Measurements from ENCODE around the gene SLC26A1.
"Not testable (repeated sequence)": the region's sequence is repeated elsewhere in the genome, so short reads cannot be mapped to it uniquely, and the experiment has no call there.

The SLC26A1 gene

GRCh38 chr4:1002631-1003251 lies 9.5 kb upstream of the SLC26A1 start:
- DNase-seq (ENCODE audit: low read depth) = no peak
- no peak overlapping the region for H3K4me3 ChIP-seq (ENCODE audit: low read depth, low read length)

DNA sequence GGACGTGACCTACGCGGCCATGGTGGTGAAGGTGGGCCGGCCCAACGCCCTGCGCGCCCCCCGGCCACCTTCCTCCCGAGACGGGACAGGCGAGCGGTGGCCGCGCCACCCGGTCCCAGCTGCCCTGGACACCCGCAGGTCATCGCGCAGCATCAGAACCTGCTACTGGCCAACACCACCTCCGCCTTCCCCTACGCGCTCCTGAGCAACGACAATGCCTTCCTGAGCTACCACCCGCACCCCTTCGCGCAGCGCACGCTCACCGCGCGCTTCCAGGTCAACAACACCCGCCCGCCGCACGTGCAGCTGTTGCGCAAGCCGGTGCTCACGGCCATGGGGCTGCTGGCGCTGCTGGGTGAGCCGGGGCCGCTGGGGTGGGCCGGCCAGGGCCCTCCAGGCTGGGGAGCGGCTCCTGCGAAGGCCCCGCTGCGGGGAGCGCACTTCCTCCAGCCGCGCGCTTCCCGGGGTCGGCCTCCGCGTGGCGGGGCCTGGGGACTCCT lies 9.0 kb upstream of the SLC26A1 start:
- no peak overlapping the region for H3K4me3 ChIP-seq (ENCODE audit: low read depth, low read length)
- no peak for DNase-seq (ENCODE audit: low read depth)

DNA sequence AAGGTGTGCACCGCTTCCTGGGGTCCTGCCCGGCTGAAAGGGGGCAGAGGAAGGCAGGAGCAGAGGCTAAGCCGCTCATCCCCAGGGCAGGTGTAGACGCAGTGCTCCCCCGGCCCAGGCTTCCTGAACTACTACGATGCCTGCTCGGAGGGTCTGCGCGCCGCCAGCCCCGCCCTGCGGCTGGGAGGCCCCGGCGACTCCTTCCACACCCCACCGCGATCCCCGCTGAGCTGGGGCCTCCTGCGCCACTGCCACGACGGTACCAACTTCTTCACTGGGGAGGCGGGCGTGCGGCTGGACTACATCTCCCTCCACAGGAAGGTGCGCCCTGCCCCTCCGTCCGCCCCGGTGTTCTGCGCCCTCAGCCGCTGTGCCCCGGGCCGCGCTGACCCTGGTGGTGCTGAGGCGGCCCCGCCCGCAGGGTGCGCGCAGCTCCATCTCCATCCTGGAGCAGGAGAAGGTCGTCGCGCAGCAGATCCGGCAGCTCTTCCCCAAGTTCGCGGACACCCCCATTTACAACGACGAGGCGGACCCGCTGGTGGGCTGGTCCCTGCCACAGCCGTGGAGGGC lies 8.4 kb upstream of the SLC26A1 start:
- no peak for DNase-seq (ENCODE audit: low read depth)
- no peak overlapping the region for H3K4me3 ChIP-seq (ENCODE audit: low read depth, low read length)

DNA sequence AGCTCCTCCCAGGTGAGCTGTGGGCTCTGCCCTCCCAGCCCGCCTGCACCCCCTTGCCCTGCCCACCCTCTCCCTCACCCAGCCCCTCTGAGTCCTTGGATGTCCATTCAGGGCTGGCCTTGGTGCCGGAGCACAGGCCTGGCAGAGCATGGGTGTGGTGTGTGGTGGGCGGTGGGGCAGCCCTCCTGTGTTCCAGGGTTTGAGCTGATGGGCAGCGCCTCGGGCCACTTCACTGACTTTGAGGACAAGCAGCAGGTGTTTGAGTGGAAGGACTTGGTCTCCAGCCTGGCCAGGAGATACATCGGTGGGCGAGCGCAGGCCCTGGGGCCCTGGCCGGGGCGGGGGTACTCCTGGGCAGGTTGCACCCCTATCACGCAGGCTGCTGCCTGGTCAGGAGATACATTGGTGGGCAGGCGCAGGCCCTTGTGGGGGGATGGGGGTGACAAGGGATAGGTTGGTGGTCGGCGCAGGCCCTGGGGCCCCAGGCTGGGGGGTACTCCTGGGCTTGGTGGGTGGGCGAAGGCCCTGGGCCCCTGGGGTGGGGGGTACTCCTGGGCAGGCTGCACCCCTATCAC lies 7.6 kb upstream of the SLC26A1 start:
- H3K4me3 ChIP-seq (ENCODE audit: low read depth, low read length) = no peak overlapping the region
- DNase-seq (ENCODE audit: low read depth) = no peak

DNA sequence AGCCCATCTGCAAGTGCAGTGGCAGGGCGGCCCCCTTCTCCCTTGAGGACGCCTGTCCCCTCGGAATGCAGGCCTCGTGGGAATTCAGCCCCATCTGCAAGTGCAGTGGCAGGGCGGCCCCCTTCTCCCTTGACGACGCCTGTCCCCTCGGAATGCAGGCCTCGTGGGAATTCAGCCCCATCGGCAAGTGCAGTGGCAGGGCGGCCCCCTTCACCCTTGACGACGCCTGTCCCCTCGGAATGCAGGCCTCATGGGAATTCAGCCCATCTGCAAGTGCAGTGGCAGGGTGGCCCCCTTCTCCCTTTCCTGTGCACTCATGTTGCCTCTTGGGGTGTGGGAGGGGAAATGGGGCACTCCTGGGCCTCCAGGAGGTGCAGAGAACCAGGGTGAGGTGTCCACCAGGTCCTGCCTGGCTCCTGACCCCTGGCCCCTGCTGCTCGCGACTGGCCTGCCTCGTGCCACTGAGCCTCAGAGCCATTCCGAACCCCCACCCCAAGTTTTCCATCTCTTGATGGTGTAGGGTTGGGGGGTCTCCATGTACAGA lies 6.8 kb upstream of the SLC26A1 start:
- no peak for DNase-seq (ENCODE audit: low read depth)
- H3K4me3 ChIP-seq (ENCODE audit: low read depth, low read length) = no peak overlapping the region

DNA sequence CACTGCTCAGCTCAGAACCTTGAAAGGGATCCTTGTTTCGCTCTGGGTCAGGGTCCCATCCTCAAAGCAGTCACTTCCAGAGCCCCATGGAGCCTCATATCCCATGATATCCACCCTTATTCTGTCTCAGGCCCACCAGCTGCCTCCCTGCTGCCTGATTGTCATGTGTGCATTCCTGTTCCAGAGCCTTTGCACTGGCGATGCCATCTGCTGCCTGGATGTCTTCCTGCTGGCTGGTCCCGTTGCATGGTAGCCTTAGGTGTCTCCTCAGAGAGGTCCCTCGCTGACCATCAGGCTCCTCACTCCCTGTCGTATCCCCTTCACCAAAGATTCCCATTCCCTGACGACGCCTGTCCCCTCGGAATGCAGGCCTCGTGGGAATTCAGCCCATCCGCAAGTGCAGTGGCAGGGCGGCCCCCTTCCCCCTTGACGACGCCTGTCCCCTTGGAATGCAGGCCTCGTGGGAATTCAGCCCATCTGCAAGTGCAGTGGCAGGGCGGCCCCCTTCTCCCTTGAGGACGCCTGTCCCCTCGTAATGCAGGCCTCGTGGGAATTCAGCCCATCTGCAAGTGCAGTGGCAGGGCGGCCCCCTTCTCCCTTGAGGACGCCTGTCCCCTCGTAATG lies 6.1 kb upstream of the SLC26A1 start:
- not testable (repeated sequence) for H3K4me3 ChIP-seq (ENCODE audit: low read depth, low read length); DNase-seq (ENCODE audit: low read depth)

GRCh38 chr4:998096-998691 lies 5.0 kb upstream of the SLC26A1 start:
- no peak overlapping the region for H3K4me3 ChIP-seq (ENCODE audit: low read depth, low read length)
- no peak for DNase-seq (ENCODE audit: low read depth)

DNA sequence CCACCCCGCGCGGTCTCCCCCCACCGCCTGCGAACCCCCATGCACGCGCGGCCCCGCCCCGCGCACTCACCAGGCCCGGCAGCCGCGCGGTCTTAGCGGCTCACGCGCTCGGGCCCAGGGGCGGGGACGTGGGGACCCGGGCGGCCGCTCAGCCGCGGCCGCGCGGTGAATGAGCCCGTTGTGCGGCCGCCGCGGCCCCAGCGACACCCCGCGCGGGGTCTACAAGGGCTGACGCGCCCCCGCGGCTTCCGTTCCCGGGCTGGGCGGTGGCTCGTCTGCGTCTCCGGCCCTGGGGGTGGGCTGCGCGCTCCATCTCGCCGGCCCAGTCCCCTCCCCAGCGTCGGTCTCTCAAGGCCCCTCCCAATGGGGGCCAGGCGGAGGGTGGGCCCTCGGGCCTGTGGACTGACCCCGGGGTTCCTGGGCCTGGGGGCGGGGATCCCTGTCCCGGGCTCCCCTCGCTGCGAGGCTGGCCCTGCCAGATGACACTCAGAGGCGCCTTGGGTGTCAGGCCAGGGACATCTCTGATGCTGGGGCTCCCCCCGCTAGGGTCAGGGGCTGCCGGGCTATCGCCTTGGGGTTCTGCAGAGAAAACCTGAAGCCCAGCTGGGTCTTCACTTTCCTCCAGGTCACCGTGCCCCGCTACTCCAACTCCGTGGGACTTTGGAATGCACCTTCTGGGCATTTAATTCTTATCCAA lies 4.3 kb upstream of the SLC26A1 start:
- no peak for DNase-seq (ENCODE audit: low read depth)

GRCh38 chr4:996997-997374 lies 3.8 kb upstream of the SLC26A1 start:
- H3K4me3 ChIP-seq (ENCODE audit: low read depth, low read length) = no peak overlapping the region
- no peak for DNase-seq (ENCODE audit: low read depth)

More for the DNA sequence above, 4.3 kb upstream of the SLC26A1 start:
- H3K4me3 ChIP-seq (ENCODE audit: low read depth, low read length) = peak overlapping the region; percentile 39

DNA sequence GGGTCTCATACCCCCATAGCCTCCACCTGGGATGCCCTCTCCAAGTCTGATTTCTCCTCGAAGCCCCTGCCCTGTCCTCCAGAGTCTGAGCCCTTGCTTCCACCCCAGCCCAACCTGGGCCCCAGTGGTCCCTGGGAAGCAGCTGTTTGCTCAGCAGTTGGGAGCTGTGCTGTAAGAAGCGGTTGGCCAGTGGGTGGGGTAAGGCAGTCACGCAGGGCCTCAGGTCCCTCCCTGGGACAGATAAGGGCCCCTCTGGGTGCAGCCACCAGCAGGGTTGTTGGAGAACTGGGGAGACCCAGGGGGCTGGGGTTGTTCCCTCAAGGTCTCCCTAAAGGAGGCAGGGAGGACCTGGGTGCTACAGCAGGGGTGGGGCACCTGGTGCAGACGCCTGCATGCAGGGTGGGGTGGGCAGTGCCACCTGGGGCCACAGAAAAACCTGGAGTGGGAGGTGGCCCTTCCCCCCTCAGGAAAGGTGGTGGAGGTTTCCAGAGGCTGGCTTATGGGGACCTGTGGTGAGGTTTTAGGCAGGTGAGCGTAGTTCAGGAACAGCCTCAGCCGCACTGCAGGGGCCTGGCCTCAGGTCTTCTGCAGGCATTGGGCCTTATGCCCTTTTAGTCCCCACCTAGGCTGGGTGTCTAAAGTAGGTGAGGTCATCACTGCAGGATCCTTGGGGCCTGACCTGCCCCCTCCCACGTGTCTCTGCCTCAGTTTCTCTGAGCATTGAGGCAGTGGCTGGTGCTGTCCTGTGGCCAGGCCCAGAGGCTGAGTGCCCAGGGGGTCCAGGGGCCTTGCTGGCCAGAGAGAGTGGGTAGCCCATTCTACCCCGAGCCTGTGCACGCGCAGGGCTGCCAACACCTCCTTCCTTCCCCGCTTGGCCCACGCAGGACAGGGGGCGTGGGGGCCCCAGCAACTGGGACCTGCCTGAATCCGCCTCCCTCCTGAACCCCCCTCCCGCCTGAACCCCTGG lies 3.1 kb upstream of the SLC26A1 start:
- no peak for DNase-seq (ENCODE audit: low read depth)
- H3K4me3 ChIP-seq (ENCODE audit: low read depth, low read length) = no peak overlapping the region

DNA sequence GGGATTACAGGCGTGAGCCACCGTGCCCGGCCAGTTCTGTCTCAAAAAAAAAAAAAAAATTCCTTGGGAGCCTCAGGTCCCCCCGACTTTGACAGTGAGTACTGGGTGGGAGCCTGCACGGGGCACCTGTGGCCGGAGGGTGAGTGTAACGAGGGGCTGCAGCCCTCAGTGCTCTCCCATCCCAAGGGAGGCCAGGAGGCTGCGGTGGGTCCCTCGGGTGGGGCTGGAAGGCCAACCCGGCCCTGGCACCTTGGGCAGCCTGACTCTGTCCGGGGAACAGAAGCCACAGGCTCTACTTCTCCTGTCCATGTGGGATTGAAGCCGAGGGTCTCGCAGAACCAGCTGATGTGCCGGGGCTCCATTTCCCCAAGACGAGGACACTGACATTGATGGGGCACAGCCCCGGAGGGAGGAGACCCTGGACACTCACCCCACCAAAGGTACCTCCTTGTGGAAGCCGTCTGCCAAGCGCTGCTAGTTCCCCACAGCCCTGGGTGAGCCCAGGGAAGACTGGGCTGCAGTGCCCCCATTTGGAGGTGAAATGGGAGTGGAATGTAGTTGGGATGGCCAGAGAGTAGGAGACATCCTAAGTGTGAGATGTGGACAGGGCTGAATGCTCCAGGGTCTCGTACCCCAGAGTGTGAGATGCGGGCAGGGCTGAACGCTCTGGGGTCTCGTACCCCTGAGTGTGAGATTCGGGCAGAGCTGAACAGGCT lies 2.3 kb upstream of the SLC26A1 start:
- H3K4me3 ChIP-seq (ENCODE audit: low read depth, low read length) = no peak overlapping the region
- DNase-seq (ENCODE audit: low read depth) = no peak

DNA sequence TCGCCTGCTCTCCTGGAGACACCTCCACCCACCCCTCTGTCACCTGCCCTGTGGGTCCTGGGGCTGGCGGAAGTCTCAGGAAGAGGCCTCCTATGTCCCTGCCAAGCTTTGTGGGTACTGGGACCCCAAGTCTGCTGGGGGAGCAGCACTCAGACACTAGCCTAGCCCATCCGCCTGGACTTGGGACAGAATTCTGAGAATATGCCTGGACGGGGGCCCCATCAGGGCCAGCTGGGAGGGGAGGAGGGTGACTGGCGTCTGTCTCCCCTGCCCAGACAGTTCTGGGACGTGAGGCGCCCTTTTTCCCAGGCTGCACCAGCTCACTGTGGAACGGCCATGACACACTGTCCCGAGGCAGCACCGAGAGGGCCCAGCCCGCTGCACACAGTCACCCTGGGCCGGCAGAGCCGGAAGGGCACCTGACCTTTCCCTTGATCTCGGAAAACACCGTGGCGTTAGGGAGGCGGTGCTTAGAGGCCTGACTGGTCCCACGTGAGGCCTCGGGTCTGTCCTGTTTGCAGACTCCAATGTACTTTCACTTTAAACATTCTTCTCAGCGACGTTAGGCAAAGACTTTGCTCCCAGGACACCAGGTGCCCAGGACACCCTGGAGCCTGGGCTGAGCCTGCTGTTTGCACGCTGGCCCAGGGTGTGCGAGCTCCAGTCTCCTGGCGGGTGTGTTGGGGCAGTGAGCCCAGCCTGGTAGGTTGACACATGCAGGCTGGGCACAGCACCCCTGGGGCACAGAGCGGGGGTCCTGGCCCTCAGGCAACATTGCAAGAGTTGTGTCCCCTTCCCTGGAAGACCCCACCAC lies 700 bp downstream of the SLC26A1 start:
- H3K4me3 ChIP-seq (ENCODE audit: low read depth, low read length) = no peak overlapping the region
- DNase-seq (ENCODE audit: low read depth) = no peak

DNA sequence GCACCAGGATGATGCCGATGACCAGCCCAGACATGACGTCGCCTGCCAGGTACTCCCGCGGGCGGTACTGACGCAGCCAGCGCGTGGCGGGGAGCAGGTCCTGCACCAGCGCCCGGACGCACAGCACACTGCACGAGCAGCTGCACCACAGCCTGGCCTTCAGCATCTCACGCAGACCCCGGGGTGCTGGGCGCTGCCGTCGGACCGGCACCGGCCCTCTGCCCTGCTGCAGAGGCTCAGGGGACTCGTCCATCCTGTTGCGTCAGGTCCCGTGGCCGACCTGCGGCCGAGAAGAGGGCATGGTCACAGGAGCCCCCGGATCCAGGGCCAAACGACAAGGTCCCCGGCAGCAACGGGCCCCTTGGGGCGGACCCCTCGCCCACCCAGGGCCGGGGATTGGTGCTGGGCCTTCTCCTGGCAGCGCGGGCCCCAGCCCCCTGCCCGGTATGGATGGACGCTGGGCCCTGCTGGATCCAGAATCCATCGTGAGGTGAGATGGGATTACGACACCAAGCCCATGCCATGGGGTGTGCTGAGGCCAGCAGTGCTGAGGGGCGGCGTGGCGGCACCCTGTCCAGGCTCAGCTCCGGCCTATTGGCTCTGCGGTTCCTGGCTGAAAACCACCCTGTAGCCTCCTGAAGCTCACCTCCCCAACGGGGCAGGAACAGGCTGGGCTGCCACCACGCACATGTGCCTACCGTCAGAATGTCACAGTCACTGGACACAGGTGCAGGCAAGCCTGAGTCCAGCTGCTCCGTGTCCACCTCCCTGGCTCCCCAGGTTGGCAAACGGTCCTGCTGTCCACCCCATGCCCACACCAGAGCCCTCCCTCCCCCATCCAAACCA lies 1.5 kb downstream of the SLC26A1 start:
- H3K4me3 ChIP-seq (ENCODE audit: low read depth, low read length) = no peak overlapping the region

DNA sequence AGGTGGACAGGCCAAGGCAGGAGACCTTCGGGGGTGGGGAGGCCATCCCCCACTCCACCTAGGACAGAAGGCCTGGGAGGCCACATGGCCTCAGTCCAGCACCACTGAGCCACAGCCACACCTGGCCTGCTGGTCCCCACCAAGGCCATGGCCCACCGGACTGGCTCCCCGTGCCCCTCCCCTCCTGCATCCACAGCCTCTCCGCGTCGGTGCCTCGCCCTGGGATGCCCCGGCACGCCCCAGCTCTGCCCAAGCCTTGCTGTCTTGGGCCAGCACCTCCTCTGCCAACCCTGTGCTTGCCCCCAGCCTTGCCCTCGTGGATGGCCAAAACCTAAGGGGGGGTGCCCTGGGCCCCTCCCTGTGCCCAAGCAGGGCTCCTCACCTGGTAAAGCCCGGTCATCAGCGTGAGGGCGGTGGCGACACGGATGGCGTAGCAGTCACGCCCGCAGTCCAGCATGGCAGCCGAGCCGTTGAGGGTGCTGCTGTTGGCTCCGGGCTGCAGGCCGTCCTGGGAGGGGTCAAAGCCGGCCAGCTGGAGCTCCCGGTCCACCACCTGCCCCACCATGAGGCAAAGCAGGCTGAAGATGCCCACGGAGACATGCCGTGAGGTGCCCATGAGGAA lies 2.3 kb downstream of the SLC26A1 start:
- no peak for DNase-seq (ENCODE audit: low read depth)
- no peak overlapping the region for H3K4me3 ChIP-seq (ENCODE audit: low read depth, low read length)

More for the DNA sequence above, 1.5 kb downstream of the SLC26A1 start:
- no peak for DNase-seq (ENCODE audit: low read depth)

DNA sequence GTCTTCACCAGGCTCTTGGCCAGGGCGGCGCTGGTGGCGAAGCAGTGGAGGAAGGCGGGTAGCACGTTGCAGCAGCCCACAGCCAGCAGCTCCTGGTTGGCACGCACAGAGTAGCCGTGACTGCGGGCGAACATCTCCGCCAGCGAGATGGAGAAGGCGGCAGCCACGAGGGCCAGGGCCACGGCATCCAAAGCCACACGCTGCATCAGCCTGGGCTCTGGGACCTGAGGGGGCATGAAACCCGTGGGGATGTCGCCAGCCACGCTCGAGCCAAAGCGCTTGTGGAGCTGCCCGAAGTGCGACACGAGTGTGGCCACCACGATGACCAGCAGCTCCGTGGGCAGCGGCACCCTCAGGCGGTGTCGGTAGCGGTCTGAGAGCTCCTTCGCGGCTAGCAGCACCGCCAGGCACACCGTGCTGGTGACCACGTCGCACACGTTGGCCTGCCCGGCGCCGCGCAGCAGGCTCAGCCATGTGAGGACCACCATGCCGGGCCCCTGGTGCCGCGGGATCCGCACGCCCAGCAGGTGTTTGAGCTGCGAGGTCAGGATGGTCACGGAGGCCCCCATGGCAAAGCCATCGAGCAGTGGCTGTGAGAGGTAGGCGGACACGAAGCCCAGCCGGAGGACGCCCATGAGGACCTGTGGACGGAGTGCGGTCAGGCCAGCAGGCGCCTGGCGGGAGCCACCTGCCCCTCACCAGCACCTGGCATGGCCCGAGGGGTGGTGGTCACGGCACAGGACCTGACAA lies 3.3 kb downstream of the SLC26A1 start:
- DNase-seq (ENCODE audit: low read depth) = no peak
- no peak overlapping the region for H3K4me3 ChIP-seq (ENCODE audit: low read depth, low read length)
